ENCODE results near the gene ELAVL4. TPM values are rescaled to one million over a fixed set of nuclear protein-coding genes. Genes with fewer than 3 reads are reported as not detected.
A peak's percentile ranks its signal among the peaks of the same experiment; 100 is the strongest.

ELAVL4 gene
- total RNA-seq, 1 experiment from 2014 or later = 0.50 TPM

DNA sequence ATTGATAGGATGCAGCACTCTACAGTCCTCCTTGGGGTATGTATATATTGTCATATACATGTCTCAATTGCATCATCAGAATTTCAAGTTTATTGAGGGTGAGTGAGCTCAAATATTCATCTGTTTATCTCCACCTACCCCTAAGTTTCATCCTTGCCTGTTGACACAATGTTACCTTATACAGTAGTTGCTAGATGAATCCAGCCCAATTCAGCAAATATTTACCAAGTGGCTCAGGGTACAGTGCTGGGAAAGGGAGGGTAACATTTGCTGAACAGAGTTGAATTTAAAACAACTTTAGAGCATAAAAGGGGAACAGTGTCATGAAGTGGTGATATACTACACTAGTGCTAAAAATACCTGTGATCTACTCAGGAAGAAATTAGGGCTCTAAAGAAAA, 14.4 kb downstream of the ELAVL4 start:
- Mint-ChIP-seq H3K27me3 (ENCODE audit: low read depth) (peaks cover 6% of the 10 kb centered on the region), H3K9me3 (no peaks in the 10 kb centered on the region), H3K4me3 (no peak overlapping the region), H3K27ac (no peak overlapping the region), H3K36me3 (no peaks in the 10 kb centered on the region), H3K4me1 (peaks cover 3% of the 10 kb centered on the region)
- no peak for ATAC-seq
- TF ChIP-seq, protein P1, sequence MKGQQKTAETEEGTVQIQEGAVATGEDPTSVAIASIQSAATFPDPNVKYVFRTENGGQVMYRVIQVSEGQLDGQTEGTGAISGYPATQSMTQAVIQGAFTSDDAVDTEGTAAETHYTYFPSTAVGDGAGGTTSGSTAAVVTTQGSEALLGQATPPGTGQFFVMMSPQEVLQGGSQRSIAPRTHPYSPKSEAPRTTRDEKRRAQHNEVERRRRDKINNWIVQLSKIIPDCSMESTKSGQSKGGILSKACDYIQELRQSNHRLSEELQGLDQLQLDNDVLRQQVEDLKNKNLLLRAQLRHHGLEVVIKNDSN (CRISPR knock-in tag; IDR thresholded peaks at IDR 0.05) = no peak
- TF ChIP-seq ZNF423 (CRISPR knock-in tag; IDR thresholded peaks at IDR 0.05) = no peak
- TF ChIP-seq CREM (CRISPR knock-in tag; IDR thresholded peaks at IDR 0.05) = no peak
- TF ChIP-seq GABPB1 (CRISPR knock-in tag; IDR thresholded peaks at IDR 0.05) = 0 out of 2 replicates have a peak, but pooled peaks have one; percentile 24
- TF ChIP-seq JAZF1 (CRISPR knock-in tag; IDR thresholded peaks at IDR 0.05) = no peak
- ChIA-PET POLR2A (no interaction called here), CTCF (interaction anchor here (1.2 kb wide), 1 partner anchor 75 kb away, joined by 3 read pairs; no protein-coding TSS in a partner anchor)
- DNase-seq (ENCODE audit: low spot score) = no peak

DNA sequence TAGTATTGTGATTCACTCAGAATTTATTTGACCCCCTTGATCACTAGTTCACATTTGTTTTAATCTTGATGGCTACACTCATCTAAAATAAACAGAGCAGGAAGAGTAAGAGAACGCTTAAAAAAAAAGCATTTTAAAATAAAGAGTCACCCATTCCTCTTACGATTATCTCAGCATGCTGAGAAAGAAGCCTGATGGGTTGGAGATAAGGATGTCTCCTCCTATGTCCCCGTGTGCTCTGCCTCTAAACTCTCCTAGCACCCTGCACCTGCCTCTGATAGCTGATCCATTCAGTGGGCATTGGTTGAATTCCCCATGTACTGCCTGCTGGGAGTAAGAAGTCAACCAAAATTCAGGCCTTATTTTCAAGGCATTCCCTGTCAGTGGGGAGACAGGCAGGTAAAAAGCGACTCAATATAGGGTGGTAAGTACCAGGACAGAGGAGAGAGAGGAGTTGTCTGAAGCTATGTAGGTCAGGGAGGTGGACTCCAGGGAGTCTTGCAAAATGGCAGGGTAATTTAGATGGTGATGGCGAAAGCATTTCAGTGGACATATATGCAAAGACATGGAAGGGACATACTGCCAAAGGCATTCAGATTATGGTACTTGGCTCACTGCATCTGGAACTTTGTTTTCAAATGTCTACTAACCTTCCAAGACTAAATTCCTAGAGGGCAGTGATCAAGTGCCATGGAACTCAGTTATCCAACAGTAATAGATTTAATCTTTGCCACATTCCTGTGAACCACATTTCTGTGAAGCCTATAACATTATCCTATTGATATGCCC, 18.4 kb downstream of the ELAVL4 start:
- no peak for DNase-seq (ENCODE audit: low spot score)
- TF ChIP-seq ZNF232 (CRISPR knock-in tag; IDR thresholded peaks at IDR 0.05) = no peak
- TF ChIP-seq, protein P2, sequence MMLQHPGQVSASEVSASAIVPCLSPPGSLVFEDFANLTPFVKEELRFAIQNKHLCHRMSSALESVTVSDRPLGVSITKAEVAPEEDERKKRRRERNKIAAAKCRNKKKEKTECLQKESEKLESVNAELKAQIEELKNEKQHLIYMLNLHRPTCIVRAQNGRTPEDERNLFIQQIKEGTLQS (CRISPR knock-in tag; conservative IDR thresholded peaks at IDR 0.05) = no peak
- TF ChIP-seq TP53 (CRISPR knock-in tag; IDR thresholded peaks at IDR 0.05) = no peak
- TF ChIP-seq HMGA2 (CRISPR knock-in tag; IDR thresholded peaks at IDR 0.05) = no peak
- Mint-ChIP-seq H3K27me3 (ENCODE audit: low read depth) (no peaks in the 10 kb centered on the region), H3K4me3 (no peak overlapping the region), H3K27ac (no peak overlapping the region), H3K36me3 (no peaks in the 10 kb centered on the region), H3K4me1 (peaks cover 26% of the 10 kb centered on the region), H3K9me3 (no peaks in the 10 kb centered on the region)
- ATAC-seq = peak; percentile 53; the same call in 1 of the 2 replicates
- POLR2A ChIA-PET = no interaction called here
- CTCF ChIA-PET = interaction anchor here (1.2 to 2.1 kb wide), 2 partner anchors 79 to 206 kb away, joined by 4 read pairs; no protein-coding TSS in a partner anchor

DNA sequence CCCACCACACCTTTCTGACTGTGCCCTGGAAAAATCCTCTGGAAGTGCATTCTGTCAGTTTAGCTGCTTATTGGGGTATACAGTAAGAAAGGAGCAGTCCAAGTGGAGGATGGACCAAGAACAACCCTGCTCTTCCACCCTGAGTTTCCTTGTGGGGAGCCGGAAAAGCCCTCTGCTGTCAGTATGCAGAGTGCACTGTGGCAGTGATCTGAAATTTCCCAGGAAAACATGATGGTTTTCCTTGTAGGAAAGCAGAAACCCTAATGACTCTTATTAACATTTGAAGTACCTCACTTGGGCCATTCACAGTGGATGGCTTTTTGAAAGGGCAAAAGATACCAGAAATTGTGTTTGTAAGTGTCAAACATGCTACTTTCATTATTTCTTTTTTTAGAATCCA, 20.5 kb downstream of the ELAVL4 start:
- no peaks in the 10 kb centered on the region for H3K9me3 Mint-ChIP-seq
- ATAC-seq (peak; percentile 80), DNase-seq (ENCODE audit: low spot score) (no peak)
- no peak overlapping the region for H3K4me3 Mint-ChIP-seq
- ChIA-PET CTCF (interaction anchor here (1.3 kb wide), 1 partner anchor 48 kb away, joined by 3 read pairs; no protein-coding TSS in a partner anchor), POLR2A (no interaction called here)
- TF ChIP-seq ETV6 (CRISPR knock-in tag; IDR thresholded peaks at IDR 0.05) = 0 out of 2 replicates have a peak, but pooled peaks have one; percentile 44
- TF ChIP-seq NR1H2 (CRISPR knock-in tag; IDR thresholded peaks at IDR 0.05) = no peak
- H3K36me3 Mint-ChIP-seq = no peaks in the 10 kb centered on the region
- no peaks in the 10 kb centered on the region for H3K27me3 Mint-ChIP-seq (ENCODE audit: low read depth)
- peaks cover 26% of the 10 kb centered on the region for H3K4me1 Mint-ChIP-seq
- H3K27ac Mint-ChIP-seq = no peak overlapping the region

DNA sequence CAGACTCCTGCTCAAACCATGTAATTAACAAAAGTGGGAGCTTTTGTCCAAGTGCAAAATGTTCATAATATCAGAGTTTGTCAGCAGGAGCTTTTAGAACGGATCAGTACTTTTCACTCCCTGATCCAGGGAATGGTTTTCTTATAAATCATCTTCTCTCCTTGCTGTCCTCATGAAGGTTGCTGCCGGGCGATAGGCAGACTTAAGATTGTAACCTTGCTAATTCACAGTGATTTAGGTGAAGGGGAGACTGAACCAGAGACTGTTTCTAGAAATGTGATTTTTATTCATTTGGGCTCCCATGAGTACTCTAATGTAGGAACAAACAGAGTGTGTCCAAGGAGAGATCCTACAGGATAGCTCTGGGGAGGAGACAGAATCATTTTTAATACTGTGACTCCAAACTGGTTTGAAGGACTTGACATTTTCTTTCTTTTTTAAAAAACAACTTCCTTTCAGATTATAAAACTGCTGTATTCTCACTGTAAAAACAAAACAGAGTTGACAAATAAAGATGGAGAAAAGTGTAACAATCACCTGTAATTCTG, 23.7 kb downstream of the ELAVL4 start:
- Mint-ChIP-seq H3K9me3 (no peaks in the 10 kb centered on the region), H3K4me3 (no peak overlapping the region), H3K27ac (no peak overlapping the region), H3K4me1 (peaks cover 23% of the 10 kb centered on the region), H3K27me3 (ENCODE audit: low read depth) (no peaks in the 10 kb centered on the region), H3K36me3 (no peaks in the 10 kb centered on the region)
- ATAC-seq (no peak), DNase-seq (ENCODE audit: low spot score) (no peak)
- TF ChIP-seq EMX1 (CRISPR knock-in tag; IDR thresholded peaks at IDR 0.05) (no peak), GRHL2 (CRISPR knock-in tag; IDR thresholded peaks at IDR 0.05; ENCODE audit: insufficient replicate concordance, severe bottlenecking) (no peak), FOXK1 (CRISPR knock-in tag; IDR thresholded peaks at IDR 0.05) (no peak), NR1H2 (CRISPR knock-in tag; IDR thresholded peaks at IDR 0.05) (no peak), ZNF396 (CRISPR knock-in tag; IDR thresholded peaks at IDR 0.05; ENCODE audit: borderline replicate concordance) (no peak), HMGA2 (CRISPR knock-in tag; IDR thresholded peaks at IDR 0.05) (no peak), ZNF232 (CRISPR knock-in tag; IDR thresholded peaks at IDR 0.05) (no peak)
- TF ChIP-seq, protein P3, sequence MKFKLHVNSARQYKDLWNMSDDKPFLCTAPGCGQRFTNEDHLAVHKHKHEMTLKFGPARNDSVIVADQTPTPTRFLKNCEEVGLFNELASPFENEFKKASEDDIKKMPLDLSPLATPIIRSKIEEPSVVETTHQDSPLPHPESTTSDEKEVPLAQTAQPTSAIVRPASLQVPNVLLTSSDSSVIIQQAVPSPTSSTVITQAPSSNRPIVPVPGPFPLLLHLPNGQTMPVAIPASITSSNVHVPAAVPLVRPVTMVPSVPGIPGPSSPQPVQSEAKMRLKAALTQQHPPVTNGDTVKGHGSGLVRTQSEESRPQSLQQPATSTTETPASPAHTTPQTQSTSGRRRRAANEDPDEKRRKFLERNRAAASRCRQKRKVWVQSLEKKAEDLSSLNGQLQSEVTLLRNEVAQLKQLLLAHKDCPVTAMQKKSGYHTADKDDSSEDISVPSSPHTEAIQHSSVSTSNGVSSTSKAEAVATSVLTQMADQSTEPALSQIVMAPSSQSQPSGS (CRISPR knock-in tag; IDR thresholded peaks at IDR 0.05; ENCODE audit: borderline replicate concordance, low read depth) = no peak
- TF ChIP-seq, protein P4, sequence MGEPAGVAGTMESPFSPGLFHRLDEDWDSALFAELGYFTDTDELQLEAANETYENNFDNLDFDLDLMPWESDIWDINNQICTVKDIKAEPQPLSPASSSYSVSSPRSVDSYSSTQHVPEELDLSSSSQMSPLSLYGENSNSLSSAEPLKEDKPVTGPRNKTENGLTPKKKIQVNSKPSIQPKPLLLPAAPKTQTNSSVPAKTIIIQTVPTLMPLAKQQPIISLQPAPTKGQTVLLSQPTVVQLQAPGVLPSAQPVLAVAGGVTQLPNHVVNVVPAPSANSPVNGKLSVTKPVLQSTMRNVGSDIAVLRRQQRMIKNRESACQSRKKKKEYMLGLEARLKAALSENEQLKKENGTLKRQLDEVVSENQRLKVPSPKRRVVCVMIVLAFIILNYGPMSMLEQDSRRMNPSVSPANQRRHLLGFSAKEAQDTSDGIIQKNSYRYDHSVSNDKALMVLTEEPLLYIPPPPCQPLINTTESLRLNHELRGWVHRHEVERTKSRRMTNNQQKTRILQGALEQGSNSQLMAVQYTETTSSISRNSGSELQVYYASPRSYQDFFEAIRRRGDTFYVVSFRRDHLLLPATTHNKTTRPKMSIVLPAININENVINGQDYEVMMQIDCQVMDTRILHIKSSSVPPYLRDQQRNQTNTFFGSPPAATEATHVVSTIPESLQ (CRISPR knock-in tag; IDR thresholded peaks at IDR 0.05) = no peak
- TF ChIP-seq, protein P5, sequence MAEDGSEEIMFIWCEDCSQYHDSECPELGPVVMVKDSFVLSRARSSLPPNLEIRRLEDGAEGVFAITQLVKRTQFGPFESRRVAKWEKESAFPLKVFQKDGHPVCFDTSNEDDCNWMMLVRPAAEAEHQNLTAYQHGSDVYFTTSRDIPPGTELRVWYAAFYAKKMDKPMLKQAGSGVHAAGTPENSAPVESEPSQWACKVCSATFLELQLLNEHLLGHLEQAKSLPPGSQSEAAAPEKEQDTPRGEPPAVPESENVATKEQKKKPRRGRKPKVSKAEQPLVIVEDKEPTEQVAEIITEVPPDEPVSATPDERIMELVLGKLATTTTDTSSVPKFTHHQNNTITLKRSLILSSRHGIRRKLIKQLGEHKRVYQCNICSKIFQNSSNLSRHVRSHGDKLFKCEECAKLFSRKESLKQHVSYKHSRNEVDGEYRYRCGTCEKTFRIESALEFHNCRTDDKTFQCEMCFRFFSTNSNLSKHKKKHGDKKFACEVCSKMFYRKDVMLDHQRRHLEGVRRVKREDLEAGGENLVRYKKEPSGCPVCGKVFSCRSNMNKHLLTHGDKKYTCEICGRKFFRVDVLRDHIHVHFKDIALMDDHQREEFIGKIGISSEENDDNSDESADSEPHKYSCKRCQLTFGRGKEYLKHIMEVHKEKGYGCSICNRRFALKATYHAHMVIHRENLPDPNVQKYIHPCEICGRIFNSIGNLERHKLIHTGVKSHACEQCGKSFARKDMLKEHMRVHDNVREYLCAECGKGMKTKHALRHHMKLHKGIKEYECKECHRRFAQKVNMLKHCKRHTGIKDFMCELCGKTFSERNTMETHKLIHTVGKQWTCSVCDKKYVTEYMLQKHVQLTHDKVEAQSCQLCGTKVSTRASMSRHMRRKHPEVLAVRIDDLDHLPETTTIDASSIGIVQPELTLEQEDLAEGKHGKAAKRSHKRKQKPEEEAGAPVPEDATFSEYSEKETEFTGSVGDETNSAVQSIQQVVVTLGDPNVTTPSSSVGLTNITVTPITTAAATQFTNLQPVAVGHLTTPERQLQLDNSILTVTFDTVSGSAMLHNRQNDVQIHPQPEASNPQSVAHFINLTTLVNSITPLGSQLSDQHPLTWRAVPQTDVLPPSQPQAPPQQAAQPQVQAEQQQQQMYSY (CRISPR knock-in tag; IDR thresholded peaks at IDR 0.05) = no peak
- CTCF ChIA-PET = no interaction called here
- POLR2A ChIA-PET = no interaction called here
